PFSK-1 (cell line): ENCODE measurements around the gene FOXO3.

Source experiments
- POLR2AphosphoS5 ChIP-seq: IDR thresholded peaks from 2 replicates; pipeline ENCODE4 v1.6.1; 2012; ENCODE audit warnings: low read depth, mild to moderate bottlenecking, control low read depth, low read length, moderate library complexity
- REST ChIP-seq, 2 experiments: IDR thresholded peaks; 2 replicates each; pipeline versions ENCODE4 v1.6.1 to v1.8.0; 2011 to 2012; ENCODE audit warnings: low read depth in 2 of 2, low read length in 2 of 2, control low read depth in 1 of 2, inconsistent platforms in 1 of 2, mild to moderate bottlenecking in 1 of 2, moderate library complexity in 1 of 2; ENCODE audit not compliant: insufficient read depth in 1 of 2

GRCh38 chr6:108655806-108656651, 95.3 kb downstream of the FOXO3 start:
- TF ChIP-seq REST (IDR thresholded peaks at IDR 0.05; ENCODE audit: insufficient read depth in 1 of 2, low read depth in 2 of 2, low read length in 2 of 2) (no peak), POLR2AphosphoS5 (no peak)
